HG02759 (cell line): ENCODE data around the gene CHRNA3.
A peak's percentile ranks its signal among the peaks of the same experiment; 100 is the strongest.
"Not testable (repeated sequence)": the region's sequence is repeated elsewhere in the genome, so short reads cannot be mapped to it uniquely, and the experiment has no call there.

Experiments used
- ATAC-seq: cut with Tn5 transposase; IDR thresholded peaks from one replicate; pipeline ENCODE4 v1.9.1; 2021; ENCODE audit warnings: mild to moderate bottlenecking, moderate library complexity; ENCODE audit not compliant: unreplicated experiment

CHRNA3 gene

DNA sequence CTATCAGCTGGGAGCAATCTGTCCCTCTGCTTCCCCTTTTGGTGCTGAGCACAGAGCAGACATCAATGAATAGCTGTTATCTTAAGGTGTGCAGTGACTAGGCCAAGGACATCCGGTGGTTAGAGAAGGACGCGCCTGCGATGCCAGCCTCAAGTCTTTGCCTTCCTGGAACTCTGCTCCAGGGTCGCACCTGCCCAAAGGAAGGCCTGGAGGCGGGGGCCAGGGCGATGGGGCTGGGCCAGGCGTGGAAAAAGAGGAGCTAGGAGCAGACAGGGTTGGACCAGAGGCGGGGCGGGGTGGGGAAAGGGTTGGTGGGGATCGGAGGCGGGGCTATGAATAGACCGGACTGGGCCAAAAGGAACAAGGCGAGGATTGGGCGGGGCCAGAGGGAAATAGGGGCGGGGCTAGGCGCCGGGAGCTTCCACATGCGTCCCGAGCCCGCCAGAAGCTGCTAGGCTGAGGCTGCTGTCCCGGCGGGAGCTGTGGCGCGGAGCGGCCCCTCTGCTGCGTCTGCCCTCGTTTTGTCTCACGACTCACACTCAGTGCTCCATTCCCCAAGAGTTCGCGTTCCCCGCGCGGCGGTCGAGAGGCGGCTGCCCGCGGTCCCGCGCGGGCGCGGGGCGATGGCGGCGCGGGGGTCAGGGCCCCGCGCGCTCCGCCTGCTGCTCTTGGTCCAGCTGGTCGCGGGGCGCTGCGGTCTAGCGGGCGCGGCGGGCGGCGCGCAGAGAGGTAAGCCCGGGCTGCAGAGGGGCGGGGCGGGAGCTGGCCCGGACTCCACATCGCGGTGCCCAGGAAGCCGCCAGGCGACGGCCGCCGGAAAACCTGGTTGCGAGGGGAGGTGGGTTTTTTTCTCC, 55.5 kb downstream of the CHRNA3 start, which contains the start of gene CHRNA5:
Gene CHRNA5 (plus strand): TSS at position 424 of the 854 bp plus-strand sequence. CDS start 200 bp downstream, at position 624.
- peak; percentile 91 for ATAC-seq

DNA sequence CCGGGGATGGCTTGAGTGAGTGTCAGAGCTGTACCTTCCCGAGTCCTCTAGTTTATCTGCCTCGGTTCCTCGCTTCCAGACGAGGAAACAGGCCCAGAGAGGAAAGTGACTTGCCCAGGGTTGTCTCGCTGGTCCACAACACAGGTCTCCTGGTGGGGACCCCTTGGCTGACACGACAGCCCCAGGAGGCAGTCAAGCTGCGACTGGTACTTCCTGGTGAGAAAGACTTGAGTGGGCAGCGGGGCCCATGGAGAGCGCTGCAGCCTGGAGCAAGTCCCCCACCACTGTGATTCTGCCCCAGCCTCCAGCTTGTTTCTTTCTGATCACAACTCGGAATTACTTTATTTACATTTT, 56.1 kb downstream of the CHRNA3 start:
- ATAC-seq = peak; percentile 14

DNA sequence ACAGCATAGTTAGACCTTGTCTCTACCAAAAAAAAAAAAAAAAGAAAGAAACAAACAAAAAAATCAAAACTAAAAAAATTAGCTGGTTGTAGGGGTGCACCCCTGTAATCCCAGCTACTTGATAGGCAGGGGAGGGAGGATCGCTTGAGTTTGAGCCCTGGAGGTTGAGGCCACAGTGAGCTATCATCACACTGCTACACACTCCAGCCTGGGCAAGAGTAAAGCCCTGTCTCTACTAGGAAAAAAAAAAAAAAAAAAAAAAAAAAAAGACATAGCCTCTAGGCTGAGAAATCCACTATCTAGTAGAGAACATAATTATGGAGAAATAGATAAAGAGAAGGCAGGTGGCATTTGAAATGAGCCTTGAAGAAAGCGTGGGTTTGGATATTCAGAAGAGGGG, 57.7 kb downstream of the CHRNA3 start:
- ATAC-seq = no peak

DNA sequence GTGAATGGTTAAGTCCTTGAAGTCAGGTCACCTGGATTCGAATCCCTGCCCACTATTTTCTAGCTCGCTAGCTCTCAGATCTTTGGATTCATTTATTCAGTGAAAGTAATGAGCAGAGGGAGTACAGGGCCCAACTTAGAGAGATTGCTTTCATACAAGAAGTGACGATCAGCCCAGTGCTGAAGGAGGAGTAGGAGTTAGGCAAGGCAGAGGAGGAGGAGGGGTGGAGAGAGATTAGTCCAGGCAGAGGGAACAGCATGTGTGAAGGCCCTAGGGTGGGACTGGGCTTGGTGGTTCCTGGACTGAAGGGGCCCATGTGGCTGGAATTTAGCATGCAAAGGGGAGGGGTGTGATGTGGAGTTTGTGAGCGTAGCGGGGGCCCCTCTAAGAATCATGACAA, 59.3 kb downstream of the CHRNA3 start:
- ATAC-seq = no peak

DNA sequence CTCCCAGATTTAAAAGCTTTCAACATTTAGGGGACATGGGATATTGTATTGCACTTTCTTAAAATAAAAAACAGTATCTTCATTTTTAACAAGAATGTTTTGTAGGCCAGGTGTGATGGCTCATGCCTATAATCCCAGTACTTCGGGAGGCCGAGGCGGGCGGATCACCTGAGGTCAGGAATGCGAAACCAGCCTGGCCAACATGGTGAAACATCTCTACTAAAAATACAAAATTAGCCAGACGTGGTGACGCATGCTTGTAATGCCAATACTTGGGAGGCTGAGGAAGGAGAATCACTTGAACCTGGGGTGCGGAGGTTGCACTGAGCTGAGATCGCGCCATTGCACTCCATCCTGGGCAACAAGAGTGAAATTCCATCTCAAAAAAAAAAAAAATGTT, 60.6 kb downstream of the CHRNA3 start:
- ATAC-seq = not testable (repeated sequence)

DNA sequence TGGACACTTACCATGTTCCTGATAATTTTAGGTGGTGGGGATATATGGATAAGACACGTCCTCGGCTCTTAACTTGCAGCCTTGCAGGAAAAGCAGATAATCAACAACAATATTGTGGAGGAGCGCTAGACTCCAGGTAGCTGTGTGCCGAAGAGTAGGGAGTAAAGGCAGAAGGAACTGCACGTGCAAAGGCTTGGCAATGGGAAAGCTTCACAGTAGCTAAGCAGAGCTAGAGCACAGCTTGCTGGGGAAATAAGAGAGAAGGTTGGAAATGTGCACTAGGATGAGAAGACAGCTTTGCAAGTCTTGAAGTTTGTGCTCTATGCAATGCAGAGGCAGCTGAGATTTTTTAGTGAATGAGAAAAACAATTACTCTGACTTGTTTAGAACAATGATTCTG, 68.2 kb downstream of the CHRNA3 start:
- ATAC-seq = no peak

DNA sequence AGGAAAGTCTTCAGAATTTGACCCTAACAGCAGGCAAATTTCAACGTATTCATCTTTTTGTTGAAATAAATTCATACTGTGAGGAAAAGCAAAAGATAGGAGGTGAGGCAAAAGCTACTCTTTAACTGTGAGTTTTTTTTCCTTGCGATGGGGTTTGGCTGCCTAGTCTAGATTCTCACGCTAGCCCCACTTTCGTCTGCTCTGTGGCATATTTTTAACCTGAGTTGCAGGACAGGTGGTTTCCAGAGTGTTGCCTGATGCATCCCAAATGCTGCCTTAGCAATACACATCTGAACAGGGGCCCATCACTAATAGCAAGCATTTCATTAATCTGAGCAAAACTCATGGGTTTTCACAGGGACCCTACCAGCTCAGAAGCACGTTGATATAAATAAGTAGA, 68.9 kb downstream of the CHRNA3 start:
- no peak for ATAC-seq

DNA sequence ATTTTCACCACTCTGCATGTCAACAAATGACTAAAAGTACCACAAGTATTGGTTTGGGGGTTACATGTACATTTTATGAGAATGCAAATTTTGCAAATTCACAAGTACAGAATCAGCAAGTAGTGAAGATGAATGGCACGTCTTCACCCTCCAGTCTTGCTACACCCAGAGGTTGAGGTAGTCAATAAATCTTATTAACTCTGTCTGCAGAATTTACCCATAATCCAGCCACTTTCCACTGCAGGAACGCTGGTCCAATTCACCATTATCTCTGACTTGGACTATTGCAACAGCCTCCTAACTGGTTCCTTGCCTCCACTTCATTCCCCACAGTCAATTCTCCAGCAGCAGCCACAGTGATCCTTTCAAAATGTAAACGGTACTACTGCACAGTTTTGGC, 70.0 kb downstream of the CHRNA3 start:
- no peak for ATAC-seq

DNA sequence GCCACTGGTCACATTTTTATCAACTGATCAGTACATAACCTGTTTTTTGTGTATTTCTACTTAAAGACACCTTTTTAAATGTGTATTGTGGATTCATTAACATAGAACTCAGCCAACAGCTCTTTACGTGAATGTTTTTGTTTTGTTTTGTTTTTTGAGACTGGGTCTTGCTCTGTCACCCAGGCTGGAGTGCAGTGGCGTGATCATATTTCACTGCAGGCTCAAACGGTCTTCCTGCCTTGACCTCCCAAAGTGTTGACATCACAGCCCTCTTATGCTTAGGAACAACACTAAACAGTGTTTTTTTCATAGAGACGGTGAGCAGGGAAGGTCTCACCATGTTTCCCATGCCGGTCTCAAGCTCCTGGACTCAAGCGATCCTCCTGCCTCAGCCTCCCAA, 70.6 kb downstream of the CHRNA3 start:
- ATAC-seq = no peak
